ENCODE data around the gene TOMM7.

- TF ChIP-seq CTCF (IDR thresholded peaks at IDR 0.05) (no peak), EP300 (IDR thresholded peaks at IDR 0.05; ENCODE audit: low read depth) (no peak), POLR2A (IDR thresholded peaks at IDR 0.05) (no peak)
Measured at GRCh38 chr7:22826593-22826992, 3.9 kb upstream of the TOMM7 start.
